ENCODE results near the gene MBOAT1.

Gene MBOAT1

DNA sequence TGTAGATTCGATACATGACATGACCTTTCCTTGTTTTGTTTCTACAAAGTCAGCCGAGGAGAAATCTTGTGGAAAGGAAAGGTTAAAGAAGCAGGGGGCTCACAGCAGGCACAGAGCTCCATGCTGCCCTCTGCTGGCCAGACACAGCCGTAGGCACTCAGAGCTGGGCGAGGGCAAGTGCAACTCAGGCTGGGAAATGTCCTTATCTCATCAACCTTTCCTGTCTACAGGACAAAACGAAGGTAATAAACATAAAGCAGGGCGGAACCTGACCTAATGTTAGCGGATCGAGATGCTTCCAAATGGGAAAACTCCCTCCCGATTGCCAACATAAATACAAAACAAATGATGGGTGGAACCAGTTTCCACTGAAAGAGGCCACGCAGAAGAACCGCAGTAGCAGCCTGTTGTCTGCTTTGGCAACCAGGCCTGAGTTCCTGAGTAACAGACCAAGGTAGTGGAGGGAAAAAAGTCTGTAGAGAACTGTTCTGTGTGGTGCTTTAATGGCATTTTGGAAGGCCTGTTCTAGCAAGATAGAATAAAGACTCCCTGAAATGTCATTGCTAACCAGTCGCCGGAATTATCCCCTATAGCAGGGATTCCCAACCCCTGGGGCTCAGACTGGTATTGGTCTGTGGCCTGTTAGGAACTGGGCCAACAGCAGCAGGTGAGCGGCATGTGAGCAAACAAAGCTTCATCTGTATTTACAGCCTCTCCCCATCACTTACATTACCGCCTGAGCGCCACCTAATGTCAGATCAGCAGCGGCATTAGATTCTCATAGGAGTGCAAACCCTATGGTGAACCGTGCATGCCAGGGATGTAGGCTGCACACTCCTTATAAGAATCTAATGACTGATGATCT lies 85.2 kb downstream of the MBOAT1 start:
- POLR2A ChIA-PET: interaction anchor here (0.8 kb wide), 1 partner anchor 12 kb away, joined by 3 read pairs; no protein-coding TSS in a partner anchor
- TF ChIP-seq, protein P1, sequence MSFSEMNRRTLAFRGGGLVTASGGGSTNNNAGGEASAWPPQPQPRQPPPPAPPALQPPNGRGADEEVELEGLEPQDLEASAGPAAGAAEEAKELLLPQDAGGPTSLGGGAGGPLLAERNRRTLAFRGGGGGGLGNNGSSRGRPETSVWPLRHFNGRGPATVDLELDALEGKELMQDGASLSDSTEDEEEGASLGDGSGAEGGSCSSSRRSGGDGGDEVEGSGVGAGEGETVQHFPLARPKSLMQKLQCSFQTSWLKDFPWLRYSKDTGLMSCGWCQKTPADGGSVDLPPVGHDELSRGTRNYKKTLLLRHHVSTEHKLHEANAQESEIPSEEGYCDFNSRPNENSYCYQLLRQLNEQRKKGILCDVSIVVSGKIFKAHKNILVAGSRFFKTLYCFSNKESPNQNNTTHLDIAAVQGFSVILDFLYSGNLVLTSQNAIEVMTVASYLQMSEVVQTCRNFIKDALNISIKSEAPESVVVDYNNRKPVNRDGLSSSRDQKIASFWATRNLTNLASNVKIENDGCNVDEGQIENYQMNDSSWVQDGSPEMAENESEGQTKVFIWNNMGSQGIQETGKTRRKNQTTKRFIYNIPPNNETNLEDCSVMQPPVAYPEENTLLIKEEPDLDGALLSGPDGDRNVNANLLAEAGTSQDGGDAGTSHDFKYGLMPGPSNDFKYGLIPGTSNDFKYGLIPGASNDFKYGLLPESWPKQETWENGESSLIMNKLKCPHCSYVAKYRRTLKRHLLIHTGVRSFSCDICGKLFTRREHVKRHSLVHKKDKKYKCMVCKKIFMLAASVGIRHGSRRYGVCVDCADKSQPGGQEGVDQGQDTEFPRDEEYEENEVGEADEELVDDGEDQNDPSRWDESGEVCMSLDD (tag by site-specific recombination; IDR thresholded peaks at IDR 0.05): no peak
- TF ChIP-seq, protein P2, sequence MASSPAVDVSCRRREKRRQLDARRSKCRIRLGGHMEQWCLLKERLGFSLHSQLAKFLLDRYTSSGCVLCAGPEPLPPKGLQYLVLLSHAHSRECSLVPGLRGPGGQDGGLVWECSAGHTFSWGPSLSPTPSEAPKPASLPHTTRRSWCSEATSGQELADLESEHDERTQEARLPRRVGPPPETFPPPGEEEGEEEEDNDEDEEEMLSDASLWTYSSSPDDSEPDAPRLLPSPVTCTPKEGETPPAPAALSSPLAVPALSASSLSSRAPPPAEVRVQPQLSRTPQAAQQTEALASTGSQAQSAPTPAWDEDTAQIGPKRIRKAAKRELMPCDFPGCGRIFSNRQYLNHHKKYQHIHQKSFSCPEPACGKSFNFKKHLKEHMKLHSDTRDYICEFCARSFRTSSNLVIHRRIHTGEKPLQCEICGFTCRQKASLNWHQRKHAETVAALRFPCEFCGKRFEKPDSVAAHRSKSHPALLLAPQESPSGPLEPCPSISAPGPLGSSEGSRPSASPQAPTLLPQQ (tag by site-specific recombination; IDR thresholded peaks at IDR 0.05): peak; percentile 14; the same call in 1 of the 2 replicates
- no peak for TF ChIP-seq ZNF433 (tag by site-specific recombination; IDR thresholded peaks at IDR 0.05; ENCODE audit: low read depth)
- TF ChIP-seq ZXDB (tag by site-specific recombination; IDR thresholded peaks at IDR 0.05): no peak; the same call in 1 of the 2 replicates
- TF ChIP-seq, protein P3, sequence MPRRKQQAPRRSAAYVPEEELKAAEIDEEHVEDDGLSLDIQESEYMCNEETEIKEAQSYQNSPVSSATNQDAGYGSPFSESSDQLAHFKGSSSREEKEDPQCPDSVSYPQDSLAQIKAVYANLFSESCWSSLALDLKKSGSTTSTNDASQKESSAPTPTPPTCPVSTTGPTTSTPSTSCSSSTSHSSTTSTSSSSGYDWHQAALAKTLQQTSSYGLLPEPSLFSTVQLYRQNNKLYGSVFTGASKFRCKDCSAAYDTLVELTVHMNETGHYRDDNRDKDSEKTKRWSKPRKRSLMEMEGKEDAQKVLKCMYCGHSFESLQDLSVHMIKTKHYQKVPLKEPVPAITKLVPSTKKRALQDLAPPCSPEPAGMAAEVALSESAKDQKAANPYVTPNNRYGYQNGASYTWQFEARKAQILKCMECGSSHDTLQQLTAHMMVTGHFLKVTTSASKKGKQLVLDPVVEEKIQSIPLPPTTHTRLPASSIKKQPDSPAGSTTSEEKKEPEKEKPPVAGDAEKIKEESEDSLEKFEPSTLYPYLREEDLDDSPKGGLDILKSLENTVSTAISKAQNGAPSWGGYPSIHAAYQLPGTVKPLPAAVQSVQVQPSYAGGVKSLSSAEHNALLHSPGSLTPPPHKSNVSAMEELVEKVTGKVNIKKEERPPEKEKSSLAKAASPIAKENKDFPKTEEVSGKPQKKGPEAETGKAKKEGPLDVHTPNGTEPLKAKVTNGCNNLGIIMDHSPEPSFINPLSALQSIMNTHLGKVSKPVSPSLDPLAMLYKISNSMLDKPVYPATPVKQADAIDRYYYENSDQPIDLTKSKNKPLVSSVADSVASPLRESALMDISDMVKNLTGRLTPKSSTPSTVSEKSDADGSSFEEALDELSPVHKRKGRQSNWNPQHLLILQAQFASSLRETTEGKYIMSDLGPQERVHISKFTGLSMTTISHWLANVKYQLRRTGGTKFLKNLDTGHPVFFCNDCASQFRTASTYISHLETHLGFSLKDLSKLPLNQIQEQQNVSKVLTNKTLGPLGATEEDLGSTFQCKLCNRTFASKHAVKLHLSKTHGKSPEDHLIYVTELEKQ (tag by site-specific recombination; IDR thresholded peaks at IDR 0.05; ENCODE audit: borderline replicate concordance): 0 out of 2 replicates have a peak, but pooled peaks have one; percentile 11
- TF ChIP-seq ZNF174 (tag by site-specific recombination; IDR thresholded peaks at IDR 0.05): no peak
- peak; percentile 94 for TF ChIP-seq KLF1 (tag by site-specific recombination; IDR thresholded peaks at IDR 0.05)
- no peak for TF ChIP-seq ZNF426 (tag by site-specific recombination; IDR thresholded peaks at IDR 0.05)
- TF ChIP-seq, protein P4, sequence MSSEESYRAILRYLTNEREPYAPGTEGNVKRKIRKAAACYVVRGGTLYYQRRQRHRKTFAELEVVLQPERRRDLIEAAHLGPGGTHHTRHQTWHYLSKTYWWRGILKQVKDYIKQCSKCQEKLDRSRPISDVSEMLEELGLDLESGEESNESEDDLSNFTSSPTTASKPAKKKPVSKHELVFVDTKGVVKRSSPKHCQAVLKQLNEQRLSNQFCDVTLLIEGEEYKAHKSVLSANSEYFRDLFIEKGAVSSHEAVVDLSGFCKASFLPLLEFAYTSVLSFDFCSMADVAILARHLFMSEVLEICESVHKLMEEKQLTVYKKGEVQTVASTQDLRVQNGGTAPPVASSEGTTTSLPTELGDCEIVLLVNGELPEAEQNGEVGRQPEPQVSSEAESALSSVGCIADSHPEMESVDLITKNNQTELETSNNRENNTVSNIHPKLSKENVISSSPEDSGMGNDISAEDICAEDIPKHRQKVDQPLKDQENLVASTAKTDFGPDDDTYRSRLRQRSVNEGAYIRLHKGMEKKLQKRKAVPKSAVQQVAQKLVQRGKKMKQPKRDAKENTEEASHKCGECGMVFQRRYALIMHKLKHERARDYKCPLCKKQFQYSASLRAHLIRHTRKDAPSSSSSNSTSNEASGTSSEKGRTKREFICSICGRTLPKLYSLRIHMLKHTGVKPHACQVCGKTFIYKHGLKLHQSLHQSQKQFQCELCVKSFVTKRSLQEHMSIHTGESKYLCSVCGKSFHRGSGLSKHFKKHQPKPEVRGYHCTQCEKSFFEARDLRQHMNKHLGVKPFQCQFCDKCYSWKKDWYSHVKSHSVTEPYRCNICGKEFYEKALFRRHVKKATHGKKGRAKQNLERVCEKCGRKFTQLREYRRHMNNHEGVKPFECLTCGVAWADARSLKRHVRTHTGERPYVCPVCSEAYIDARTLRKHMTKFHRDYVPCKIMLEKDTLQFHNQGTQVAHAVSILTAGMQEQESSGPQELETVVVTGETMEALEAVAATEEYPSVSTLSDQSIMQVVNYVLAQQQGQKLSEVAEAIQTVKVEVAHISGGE (tag by site-specific recombination; conservative IDR thresholded peaks at IDR 0.05; ENCODE audit: low read depth): no peak
- TF ChIP-seq, protein P5, sequence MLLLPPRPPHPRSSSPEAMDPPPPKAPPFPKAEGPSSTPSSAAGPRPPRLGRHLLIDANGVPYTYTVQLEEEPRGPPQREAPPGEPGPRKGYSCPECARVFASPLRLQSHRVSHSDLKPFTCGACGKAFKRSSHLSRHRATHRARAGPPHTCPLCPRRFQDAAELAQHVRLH (tag by site-specific recombination; IDR thresholded peaks at IDR 0.05): no peak
- TF ChIP-seq, protein P6, sequence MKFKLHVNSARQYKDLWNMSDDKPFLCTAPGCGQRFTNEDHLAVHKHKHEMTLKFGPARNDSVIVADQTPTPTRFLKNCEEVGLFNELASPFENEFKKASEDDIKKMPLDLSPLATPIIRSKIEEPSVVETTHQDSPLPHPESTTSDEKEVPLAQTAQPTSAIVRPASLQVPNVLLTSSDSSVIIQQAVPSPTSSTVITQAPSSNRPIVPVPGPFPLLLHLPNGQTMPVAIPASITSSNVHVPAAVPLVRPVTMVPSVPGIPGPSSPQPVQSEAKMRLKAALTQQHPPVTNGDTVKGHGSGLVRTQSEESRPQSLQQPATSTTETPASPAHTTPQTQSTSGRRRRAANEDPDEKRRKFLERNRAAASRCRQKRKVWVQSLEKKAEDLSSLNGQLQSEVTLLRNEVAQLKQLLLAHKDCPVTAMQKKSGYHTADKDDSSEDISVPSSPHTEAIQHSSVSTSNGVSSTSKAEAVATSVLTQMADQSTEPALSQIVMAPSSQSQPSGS (tag by site-specific recombination; IDR thresholded peaks at IDR 0.05; ENCODE audit: low read depth): no peak
- TF ChIP-seq ZNF48 (tag by site-specific recombination; IDR thresholded peaks at IDR 0.05): no peak
- peak; percentile 76 for TF ChIP-seq ZNF600 (tag by site-specific recombination; IDR thresholded peaks at IDR 0.05)
- TF ChIP-seq, protein P7, sequence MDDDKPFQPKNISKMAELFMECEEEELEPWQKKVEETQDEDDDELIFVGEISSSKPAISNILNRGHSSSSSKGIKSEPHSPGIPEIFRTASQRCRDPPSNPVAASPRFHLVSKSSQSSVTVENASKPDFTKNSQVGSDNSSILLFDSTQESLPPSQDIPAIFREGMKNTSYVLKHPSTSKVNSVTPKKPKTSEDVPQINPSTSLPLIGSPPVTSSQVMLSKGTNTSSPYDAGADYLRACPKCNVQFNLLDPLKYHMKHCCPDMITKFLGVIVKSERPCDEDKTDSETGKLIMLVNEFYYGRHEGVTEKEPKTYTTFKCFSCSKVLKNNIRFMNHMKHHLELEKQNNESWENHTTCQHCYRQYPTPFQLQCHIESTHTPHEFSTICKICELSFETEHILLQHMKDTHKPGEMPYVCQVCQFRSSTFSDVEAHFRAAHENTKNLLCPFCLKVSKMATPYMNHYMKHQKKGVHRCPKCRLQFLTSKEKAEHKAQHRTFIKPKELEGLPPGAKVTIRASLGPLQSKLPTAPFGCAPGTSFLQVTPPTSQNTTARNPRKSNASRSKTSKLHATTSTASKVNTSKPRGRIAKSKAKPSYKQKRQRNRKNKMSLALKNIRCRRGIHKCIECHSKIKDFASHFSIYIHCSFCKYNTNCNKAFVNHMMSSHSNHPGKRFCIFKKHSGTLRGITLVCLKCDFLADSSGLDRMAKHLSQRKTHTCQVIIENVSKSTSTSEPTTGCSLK (tag by site-specific recombination; IDR thresholded peaks at IDR 0.05): no peak
- TF ChIP-seq ZNF558 (tag by site-specific recombination; IDR thresholded peaks at IDR 0.05): no peak
- TF ChIP-seq ZNF530 (tag by site-specific recombination; IDR thresholded peaks at IDR 0.05; ENCODE audit: low read depth): no peak
- peak; percentile 54; the same call in 1 of the 2 replicates for TF ChIP-seq SCRT1 (tag by site-specific recombination; IDR thresholded peaks at IDR 0.05; ENCODE audit: borderline replicate concordance)
- peak; percentile 62; the same call in 1 of the 2 replicates for TF ChIP-seq ZFP37 (tag by site-specific recombination; IDR thresholded peaks at IDR 0.05)
- no peak for TF ChIP-seq ZNF791 (tag by site-specific recombination; IDR thresholded peaks at IDR 0.05)
- peak; percentile 64 for TF ChIP-seq ZNF654 (tag by site-specific recombination; IDR thresholded peaks at IDR 0.05; ENCODE audit: low read depth)

More for the DNA sequence above, 85.2 kb downstream of the MBOAT1 start:
- Histone ChIP-seq H3K36me3 (ENCODE audit: control insufficient read depth in 2 of 2, insufficient read depth in 1 of 2, low read length in 2 of 2) (peaks cover 0 to 7% of the 10 kb centered on the region in 2 experiments; a peak in 1 of 3 replicates), H3K9me3 (ENCODE audit: control insufficient read depth, insufficient read depth, low read depth, low read length) (no peaks in the 10 kb centered on the region), H3K4me1 (ENCODE audit: control insufficient read depth, insufficient read depth, low read length) (peaks cover 7% of the 10 kb centered on the region), H3K4me3 (ENCODE audit: low read depth, low read length) (no peak overlapping the region), H3K27ac (ENCODE audit: extremely low read depth, low read depth, low read length) (peak overlapping the region; percentile 49)
- CTCF ChIA-PET: interaction anchor here (0.6 to 7.8 kb wide), 54 partner anchors 9 to 1789 kb away, joined by 3 to 153 read pairs (median 4); no protein-coding TSS in a partner anchor

Measured in HEK293 (cell line).